HEK293 (cell line): ENCODE results near the gene KIAA0319L.
A peak's percentile ranks its signal among the peaks of the same experiment; 100 is the strongest.

Experiments
- GLI2 ChIP-seq: fragments of 450-650 bp; formaldehyde crosslinking; IDR thresholded peaks from 2 replicates; pipeline ENCODE4; 2017; ENCODE audit warnings: missing biosample characterization, missing genetic modification characterization, low read depth, borderline replicate concordance
- IKZF3 ChIP-seq: fragments of 450-650 bp; IDR thresholded peaks from 2 replicates; pipeline ENCODE4 v1.5.0; 2018; ENCODE audit warnings: missing biosample characterization, mild to moderate bottlenecking, missing genetic modification characterization, moderate library complexity
- SCRT1 ChIP-seq: fragments of 450-650 bp; formaldehyde crosslinking; IDR thresholded peaks from 2 replicates; pipeline ENCODE4 v1.5.1; 2016; ENCODE audit warnings: missing biosample characterization, missing genetic modification characterization, borderline replicate concordance
- SCRT2 ChIP-seq: fragments of 450-650 bp; formaldehyde crosslinking; IDR thresholded peaks from 2 replicates; pipeline ENCODE4 v1.5.1; 2016; ENCODE audit warnings: missing biosample characterization, missing genetic modification characterization
- SP2 ChIP-seq: fragments of 450-650 bp; formaldehyde crosslinking; IDR thresholded peaks from 2 replicates; pipeline ENCODE4 v1.5.1; 2016; ENCODE audit warnings: missing biosample characterization, missing genetic modification characterization
- TCF7L2 ChIP-seq: IDR thresholded peaks from 2 replicates; pipeline ENCODE4 v1.6.1; 2011; ENCODE audit warnings: low read depth, mild to moderate bottlenecking, inconsistent platforms, low read length, moderate library complexity, borderline replicate concordance
- ZBTB20 ChIP-seq: fragments of 450-650 bp; formaldehyde crosslinking; IDR thresholded peaks from 2 replicates; pipeline ENCODE4 v1.5.1; 2016; ENCODE audit warnings: missing biosample characterization, missing genetic modification characterization
- ZBTB48 ChIP-seq: fragments of 450-650 bp; formaldehyde crosslinking; IDR thresholded peaks from 2 replicates; pipeline ENCODE4 v1.5.1; 2016; ENCODE audit warnings: missing biosample characterization, missing genetic modification characterization
- ZIC2 ChIP-seq: fragments of 450-650 bp; formaldehyde crosslinking; IDR thresholded peaks from 2 replicates; pipeline ENCODE4 v1.5.1; 2016; ENCODE audit warnings: missing biosample characterization, missing genetic modification characterization
- ZNF146 ChIP-seq: fragments of 450-650 bp; formaldehyde crosslinking; IDR thresholded peaks from 2 replicates; pipeline ENCODE4 v1.5.1; 2016; ENCODE audit warnings: missing biosample characterization, missing genetic modification characterization
- ZNF311 ChIP-seq: fragments of 450-650 bp; formaldehyde crosslinking; IDR thresholded peaks from 2 replicates; pipeline ENCODE4 v1.5.1; 2017; ENCODE audit warnings: missing biosample characterization, missing genetic modification characterization, borderline replicate concordance
- ZNF37A ChIP-seq: fragments of 450-650 bp; IDR thresholded peaks from 2 replicates; pipeline ENCODE4 v1.5.1; 2018; ENCODE audit warnings: missing biosample characterization, missing genetic modification characterization
- ZNF426 ChIP-seq: fragments of 450-650 bp; formaldehyde crosslinking; IDR thresholded peaks from 2 replicates; pipeline ENCODE4 v1.5.1; 2017; ENCODE audit warnings: missing biosample characterization, missing genetic modification characterization, mild to moderate bottlenecking, inconsistent platforms, moderate library complexity
- ZNF433 ChIP-seq: fragments of 450-650 bp; formaldehyde crosslinking; IDR thresholded peaks from 2 replicates; pipeline ENCODE4 v1.5.1; 2016; ENCODE audit warnings: missing biosample characterization, missing genetic modification characterization, low read depth
- ZNF548 ChIP-seq: fragments of 450-650 bp; formaldehyde crosslinking; IDR thresholded peaks from 2 replicates; pipeline ENCODE4 v1.5.1; 2016; ENCODE audit warnings: missing biosample characterization, missing genetic modification characterization
- ZNF549 ChIP-seq: fragments of 450-650 bp; IDR thresholded peaks from 2 replicates; pipeline ENCODE4 v1.5.1; 2018; ENCODE audit warnings: missing biosample characterization, missing genetic modification characterization, mild to moderate bottlenecking, inconsistent platforms, moderate library complexity
- ZNF585B ChIP-seq: fragments of 450-650 bp; formaldehyde crosslinking; IDR thresholded peaks from 2 replicates; pipeline ENCODE4 v1.5.1; 2016; ENCODE audit warnings: missing biosample characterization, missing genetic modification characterization
- ZNF610 ChIP-seq: fragments of 450-650 bp; formaldehyde crosslinking; IDR thresholded peaks from 2 replicates; pipeline ENCODE4 v1.5.1; 2016; ENCODE audit warnings: missing biosample characterization, missing genetic modification characterization, borderline replicate concordance
- ZNF776 ChIP-seq: fragments of 450-650 bp; formaldehyde crosslinking; IDR thresholded peaks from 2 replicates; pipeline ENCODE4 v1.5.0; 2017; ENCODE audit warnings: missing biosample characterization, missing genetic modification characterization, borderline replicate concordance
- TF ChIP-seq, protein P1 (sequence below): fragments of 450-650 bp; formaldehyde crosslinking; IDR thresholded peaks from 2 replicates; pipeline ENCODE4 v1.5.1; 2016; ENCODE audit warnings: missing biosample characterization, missing genetic modification characterization
- TF ChIP-seq, protein P2 (sequence below): fragments of 450-650 bp; formaldehyde crosslinking; IDR thresholded peaks from 2 replicates; pipeline ENCODE4 v1.5.1; 2016; ENCODE audit warnings: missing biosample characterization, missing genetic modification characterization
- TF ChIP-seq, protein P3 (sequence below): fragments of 450-650 bp; formaldehyde crosslinking; IDR thresholded peaks from 2 replicates; pipeline ENCODE4 v1.5.1; 2016; ENCODE audit warnings: missing biosample characterization, missing genetic modification characterization, borderline replicate concordance
- TF ChIP-seq, protein P4 (sequence below): IDR thresholded peaks from 2 replicates; pipeline ENCODE4 v1.6.1; 2011; ENCODE audit warnings: mild to moderate bottlenecking, low read depth, low read length, borderline replicate concordance
- TF ChIP-seq, protein P5 (sequence below): fragments of 450-650 bp; formaldehyde crosslinking; IDR thresholded peaks from 2 replicates; pipeline ENCODE4 v1.5.1; 2016; ENCODE audit warnings: missing biosample characterization, missing genetic modification characterization
- TF ChIP-seq, protein P6 (sequence below): fragments of 450-650 bp; formaldehyde crosslinking; IDR thresholded peaks from 2 replicates; pipeline ENCODE4 v1.5.1; 2017; ENCODE audit warnings: missing biosample characterization, missing genetic modification characterization

Gene KIAA0319L

DNA sequence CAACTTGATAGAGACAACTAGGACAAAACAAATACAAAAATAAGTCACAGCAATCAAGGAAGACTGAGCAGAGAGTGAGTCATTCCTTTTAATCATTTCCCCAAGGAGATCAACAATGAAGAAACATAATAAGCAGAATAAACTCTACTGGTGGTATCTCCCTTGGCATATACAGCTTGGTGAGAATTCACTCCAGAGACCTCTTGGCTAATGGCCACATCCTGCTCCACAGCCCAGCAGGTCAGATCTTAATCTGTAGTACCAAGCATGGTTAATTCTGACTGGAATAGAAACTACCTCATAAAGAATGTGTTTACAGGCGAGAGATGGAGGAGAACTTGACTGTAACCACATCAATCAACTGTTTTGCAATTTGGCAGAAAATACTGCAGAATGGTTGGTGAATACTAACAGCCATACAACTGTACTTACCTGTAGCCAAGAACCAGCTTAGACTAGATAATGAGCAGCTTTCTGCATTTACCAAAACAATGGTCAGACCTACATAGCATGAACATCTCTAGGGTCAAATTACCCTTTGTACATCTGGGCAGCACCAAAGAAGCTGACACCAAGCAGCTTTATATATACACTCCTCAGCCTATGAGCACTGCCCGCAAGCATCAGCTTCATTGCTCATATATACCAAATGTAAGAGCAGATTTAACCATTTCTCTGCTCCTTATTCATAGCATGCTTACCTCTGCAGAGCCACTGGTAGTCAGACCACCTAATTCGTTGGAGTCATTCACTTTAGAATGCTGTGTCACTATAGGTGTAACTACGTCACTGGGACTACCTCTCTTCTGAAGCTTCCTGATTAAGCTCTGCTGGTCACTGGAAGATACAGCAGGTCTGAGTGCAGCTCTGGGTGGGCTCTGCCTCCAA is 51.0 kb downstream of the KIAA0319L start (continued):
- TF ChIP-seq ZNF585B (tag by site-specific recombination) (no peak), ZNF426 (tag by site-specific recombination) (no peak; the same call in 1 of the 2 replicates), ZNF37A (no peak), SCRT1 (tag by site-specific recombination) (peak; percentile 93), SCRT2 (tag by site-specific recombination) (peak; percentile 96), ZNF610 (peak; percentile 45; the same call in 1 of the 2 replicates), ZBTB48 (tag by site-specific recombination) (no peak), ZIC2 (tag by site-specific recombination) (peak; percentile 93), ZBTB20 (tag by site-specific recombination) (peak; percentile 42; the same call in 1 of the 2 replicates), GLI2 (peak; percentile 74; the same call in 1 of the 2 replicates), ZNF433 (tag by site-specific recombination) (no peak), SP2 (tag by site-specific recombination) (peak; percentile 10; the same call in 1 of the 2 replicates), ZNF549 (tag by site-specific recombination) (peak; percentile 58; the same call in 1 of the 2 replicates), ZNF146 (tag by site-specific recombination) (no peak), ZNF311 (tag by site-specific recombination) (no peak), ZNF548 (no peak), TCF7L2 (0 out of 2 replicates have a peak, but pooled peaks have one; percentile 43), IKZF3 (tag by site-specific recombination) (peak; percentile 69), ZNF776 (tag by site-specific recombination) (no peak)
- TF ChIP-seq, protein P1, sequence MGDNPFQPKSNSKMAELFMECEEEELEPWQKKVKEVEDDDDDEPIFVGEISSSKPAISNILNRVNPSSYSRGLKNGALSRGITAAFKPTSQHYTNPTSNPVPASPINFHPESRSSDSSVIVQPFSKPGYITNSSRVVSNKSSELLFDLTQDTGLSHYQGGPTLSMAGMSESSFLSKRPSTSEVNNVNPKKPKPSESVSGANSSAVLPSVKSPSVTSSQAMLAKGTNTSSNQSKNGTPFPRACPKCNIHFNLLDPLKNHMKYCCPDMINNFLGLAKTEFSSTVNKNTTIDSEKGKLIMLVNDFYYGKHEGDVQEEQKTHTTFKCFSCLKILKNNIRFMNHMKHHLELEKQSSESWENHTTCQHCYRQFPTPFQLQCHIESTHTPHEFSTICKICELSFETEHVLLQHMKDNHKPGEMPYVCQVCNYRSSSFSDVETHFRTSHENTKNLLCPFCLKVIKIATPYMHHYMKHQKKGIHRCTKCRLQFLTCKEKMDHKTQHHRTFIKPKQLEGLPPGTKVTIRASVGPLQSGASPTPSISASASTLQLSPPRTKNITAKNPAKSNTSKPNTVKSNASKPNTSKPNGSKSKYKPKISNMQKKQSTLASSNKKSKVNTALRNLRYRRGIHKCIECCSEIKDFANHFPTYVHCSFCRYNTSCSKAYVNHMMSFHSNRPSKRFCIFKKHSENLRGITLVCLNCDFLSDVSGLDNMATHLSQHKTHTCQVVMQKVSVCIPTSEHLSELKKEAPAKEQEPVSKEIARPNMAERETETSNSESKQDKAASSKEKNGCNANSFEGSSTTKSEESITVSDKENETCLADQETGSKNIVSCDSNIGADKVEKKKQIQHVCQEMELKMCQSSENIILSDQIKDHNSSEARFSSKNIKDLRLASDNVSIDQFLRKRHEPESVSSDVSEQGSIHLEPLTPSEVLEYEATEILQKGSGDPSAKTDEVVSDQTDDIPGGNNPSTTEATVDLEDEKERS, result no peak
- TF ChIP-seq, protein P2, sequence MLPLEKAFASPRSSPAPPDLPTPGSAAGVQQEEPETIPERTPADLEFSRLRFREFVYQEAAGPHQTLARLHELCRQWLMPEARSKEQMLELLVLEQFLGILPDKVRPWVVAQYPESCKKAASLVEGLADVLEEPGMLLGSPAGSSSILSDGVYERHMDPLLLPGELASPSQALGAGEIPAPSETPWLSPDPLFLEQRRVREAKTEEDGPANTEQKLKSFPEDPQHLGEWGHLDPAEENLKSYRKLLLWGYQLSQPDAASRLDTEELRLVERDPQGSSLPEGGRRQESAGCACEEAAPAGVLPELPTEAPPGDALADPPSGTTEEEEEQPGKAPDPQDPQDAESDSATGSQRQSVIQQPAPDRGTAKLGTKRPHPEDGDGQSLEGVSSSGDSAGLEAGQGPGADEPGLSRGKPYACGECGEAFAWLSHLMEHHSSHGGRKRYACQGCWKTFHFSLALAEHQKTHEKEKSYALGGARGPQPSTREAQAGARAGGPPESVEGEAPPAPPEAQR, result no peak
- TF ChIP-seq, protein P3, sequence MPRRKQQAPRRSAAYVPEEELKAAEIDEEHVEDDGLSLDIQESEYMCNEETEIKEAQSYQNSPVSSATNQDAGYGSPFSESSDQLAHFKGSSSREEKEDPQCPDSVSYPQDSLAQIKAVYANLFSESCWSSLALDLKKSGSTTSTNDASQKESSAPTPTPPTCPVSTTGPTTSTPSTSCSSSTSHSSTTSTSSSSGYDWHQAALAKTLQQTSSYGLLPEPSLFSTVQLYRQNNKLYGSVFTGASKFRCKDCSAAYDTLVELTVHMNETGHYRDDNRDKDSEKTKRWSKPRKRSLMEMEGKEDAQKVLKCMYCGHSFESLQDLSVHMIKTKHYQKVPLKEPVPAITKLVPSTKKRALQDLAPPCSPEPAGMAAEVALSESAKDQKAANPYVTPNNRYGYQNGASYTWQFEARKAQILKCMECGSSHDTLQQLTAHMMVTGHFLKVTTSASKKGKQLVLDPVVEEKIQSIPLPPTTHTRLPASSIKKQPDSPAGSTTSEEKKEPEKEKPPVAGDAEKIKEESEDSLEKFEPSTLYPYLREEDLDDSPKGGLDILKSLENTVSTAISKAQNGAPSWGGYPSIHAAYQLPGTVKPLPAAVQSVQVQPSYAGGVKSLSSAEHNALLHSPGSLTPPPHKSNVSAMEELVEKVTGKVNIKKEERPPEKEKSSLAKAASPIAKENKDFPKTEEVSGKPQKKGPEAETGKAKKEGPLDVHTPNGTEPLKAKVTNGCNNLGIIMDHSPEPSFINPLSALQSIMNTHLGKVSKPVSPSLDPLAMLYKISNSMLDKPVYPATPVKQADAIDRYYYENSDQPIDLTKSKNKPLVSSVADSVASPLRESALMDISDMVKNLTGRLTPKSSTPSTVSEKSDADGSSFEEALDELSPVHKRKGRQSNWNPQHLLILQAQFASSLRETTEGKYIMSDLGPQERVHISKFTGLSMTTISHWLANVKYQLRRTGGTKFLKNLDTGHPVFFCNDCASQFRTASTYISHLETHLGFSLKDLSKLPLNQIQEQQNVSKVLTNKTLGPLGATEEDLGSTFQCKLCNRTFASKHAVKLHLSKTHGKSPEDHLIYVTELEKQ (tag by site-specific recombination), result peak; percentile 51; the same call in 1 of the 2 replicates
- TF ChIP-seq, protein P4, sequence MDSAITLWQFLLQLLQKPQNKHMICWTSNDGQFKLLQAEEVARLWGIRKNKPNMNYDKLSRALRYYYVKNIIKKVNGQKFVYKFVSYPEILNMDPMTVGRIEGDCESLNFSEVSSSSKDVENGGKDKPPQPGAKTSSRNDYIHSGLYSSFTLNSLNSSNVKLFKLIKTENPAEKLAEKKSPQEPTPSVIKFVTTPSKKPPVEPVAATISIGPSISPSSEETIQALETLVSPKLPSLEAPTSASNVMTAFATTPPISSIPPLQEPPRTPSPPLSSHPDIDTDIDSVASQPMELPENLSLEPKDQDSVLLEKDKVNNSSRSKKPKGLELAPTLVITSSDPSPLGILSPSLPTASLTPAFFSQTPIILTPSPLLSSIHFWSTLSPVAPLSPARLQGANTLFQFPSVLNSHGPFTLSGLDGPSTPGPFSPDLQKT, result no peak
- TF ChIP-seq, protein P5, sequence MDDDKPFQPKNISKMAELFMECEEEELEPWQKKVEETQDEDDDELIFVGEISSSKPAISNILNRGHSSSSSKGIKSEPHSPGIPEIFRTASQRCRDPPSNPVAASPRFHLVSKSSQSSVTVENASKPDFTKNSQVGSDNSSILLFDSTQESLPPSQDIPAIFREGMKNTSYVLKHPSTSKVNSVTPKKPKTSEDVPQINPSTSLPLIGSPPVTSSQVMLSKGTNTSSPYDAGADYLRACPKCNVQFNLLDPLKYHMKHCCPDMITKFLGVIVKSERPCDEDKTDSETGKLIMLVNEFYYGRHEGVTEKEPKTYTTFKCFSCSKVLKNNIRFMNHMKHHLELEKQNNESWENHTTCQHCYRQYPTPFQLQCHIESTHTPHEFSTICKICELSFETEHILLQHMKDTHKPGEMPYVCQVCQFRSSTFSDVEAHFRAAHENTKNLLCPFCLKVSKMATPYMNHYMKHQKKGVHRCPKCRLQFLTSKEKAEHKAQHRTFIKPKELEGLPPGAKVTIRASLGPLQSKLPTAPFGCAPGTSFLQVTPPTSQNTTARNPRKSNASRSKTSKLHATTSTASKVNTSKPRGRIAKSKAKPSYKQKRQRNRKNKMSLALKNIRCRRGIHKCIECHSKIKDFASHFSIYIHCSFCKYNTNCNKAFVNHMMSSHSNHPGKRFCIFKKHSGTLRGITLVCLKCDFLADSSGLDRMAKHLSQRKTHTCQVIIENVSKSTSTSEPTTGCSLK (tag by site-specific recombination), result no peak
- TF ChIP-seq, protein P6, sequence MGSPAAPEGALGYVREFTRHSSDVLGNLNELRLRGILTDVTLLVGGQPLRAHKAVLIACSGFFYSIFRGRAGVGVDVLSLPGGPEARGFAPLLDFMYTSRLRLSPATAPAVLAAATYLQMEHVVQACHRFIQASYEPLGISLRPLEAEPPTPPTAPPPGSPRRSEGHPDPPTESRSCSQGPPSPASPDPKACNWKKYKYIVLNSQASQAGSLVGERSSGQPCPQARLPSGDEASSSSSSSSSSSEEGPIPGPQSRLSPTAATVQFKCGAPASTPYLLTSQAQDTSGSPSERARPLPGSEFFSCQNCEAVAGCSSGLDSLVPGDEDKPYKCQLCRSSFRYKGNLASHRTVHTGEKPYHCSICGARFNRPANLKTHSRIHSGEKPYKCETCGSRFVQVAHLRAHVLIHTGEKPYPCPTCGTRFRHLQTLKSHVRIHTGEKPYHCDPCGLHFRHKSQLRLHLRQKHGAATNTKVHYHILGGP (tag by site-specific recombination), result no peak
